GM21360 (cell line): ENCODE measurements around the gene SLC24A4.

ENCODE experiments used
- ATAC-seq: cut with Tn5 transposase; IDR thresholded peaks from one replicate; pipeline ENCODE4 v1.9.1; 2021; ENCODE audit warnings: mild to moderate bottlenecking, moderate library complexity; ENCODE audit not compliant: unreplicated experiment

Gene SLC24A4

DNA sequence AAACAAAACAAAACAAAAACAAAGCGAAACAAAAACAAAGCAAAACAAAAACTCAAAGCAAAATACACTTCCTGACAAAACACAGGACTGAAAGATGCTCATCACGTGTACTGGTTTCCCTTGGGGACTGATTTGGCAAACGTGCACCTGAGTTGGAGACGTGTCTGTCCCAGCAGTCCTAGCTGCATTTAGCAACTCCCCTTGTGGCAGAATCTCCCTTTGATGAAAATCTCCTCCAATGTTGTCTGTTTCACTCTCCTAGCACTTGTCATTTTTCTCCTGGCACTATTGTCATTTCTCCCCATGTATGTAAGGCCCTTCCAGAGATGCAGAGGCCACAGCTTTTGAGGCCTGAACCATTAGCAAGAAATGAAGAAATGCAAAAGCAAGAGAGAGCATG, 6.8 kb upstream of the SLC24A4 start:
- no peak for ATAC-seq

DNA sequence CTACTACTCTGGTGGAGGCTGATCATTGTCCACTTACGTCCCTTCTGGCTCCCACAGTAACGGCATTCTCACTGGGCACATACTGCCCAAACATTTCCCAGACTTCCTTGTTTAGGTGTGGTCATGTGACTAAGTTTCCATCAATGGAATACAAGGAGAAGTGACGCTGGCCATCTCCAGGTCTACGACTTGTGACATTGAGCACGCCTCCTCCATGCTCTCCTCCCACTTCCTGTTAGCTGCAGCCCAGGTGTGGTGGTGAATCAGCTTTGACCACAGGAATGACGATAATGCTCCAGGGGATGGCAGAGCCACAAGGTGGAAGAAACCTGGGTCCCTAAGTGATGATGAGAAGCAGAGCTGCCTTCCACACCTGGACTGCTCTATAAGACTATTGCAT, 6.0 kb upstream of the SLC24A4 start:
- no peak for ATAC-seq

DNA sequence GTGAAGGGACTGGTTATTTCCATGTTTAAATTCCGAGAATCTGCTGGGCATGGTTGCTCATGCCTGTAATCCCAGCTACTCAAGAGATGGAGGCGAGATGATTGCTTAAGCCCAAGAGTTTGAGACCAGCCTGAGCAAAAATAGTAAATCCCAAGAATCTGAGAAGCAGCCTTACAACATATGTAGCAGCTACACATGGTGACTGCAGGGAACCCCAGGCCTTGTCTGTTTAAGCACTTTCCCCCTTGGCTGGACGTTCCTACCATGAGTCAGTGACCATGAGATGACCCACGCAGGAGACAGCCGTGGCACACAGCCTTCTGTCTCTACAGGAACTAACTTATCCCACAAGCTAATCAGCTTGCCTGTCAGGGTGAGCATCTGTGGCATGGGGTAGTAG, 5.5 kb upstream of the SLC24A4 start:
- ATAC-seq: no peak

GRCh38 chr14:92321701-92322100, 1.3 kb upstream of the SLC24A4 start:
- no peak for ATAC-seq

DNA sequence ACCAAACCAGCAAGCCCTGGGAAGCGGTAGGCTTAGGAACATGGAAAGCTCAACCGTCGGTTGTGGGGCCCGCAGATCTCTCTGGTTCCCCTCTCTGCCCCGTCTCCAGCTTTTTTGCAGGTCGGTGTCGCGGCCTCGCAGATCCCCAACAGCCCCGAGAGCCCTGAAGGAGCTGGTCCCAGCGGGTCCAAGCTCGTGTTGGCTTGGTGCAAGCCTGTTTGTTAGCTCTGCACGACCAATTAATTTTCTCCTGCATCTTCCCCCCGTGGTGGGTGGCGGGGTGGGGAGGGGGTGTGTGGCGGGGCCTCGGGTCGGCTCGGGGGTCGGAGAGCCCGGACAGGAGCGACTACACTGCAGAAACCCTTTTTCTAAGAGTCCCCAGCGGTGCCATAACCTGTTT, 449 bp upstream of the SLC24A4 start:
- ATAC-seq: no peak

- ATAC-seq: no peak
Measured at GRCh38 chr14:92323916-92324818, 1.2 kb downstream of the SLC24A4 start.

DNA sequence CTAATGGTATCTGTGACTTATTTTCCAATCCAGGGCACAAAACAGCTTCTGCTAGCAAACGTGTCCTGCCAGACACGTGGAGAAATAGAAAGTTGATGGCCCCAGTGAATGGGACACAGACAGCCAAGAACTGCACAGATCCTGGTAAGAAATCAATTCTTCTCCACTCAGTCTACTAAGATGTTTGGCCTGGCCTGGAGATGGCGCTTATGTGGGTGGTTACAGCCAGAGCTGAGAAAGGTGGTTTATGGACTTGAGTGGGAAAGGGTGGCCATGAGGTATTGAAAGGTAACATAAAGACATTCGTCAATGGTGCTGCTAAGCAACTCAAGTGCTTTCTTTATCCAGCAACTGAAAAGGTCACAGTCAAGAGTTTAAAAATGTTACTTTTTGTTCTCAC, 2.9 kb downstream of the SLC24A4 start:
- no peak for ATAC-seq

DNA sequence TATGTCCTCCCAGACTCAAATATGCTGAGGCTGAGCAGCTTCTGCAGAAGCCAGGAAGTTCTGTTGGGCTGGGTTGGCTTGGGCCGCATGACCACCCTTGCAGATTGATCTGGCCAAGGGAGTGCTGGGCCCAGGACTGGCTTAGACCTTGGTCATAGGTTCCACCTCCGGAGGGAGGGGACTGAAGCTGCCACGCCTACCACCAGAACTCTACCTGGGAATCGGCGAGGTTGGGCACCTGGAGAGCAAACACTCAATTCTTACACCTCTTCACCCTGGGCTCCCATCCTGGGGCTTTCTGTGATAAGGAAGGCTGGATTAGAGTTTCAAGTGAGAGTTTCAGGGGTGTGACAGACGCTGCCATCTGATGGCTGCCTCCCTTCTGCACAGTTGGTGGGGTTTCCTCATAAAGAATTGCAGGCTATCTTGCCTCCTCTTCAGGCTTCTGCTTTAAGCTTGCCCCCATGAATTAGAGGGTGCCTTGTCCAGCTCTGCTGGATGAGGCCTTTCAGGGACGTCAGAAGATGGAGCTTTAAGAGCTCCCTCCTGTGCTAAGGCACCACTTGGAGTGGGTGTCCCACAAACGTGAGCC, 5.8 kb downstream of the SLC24A4 start:
- ATAC-seq: no peak

GRCh38 chr14:92334050-92334449, 11.1 kb downstream of the SLC24A4 start:
- ATAC-seq: no peak

GRCh38 chr14:92336363-92336762, 13.4 kb downstream of the SLC24A4 start:
- ATAC-seq: no peak

DNA sequence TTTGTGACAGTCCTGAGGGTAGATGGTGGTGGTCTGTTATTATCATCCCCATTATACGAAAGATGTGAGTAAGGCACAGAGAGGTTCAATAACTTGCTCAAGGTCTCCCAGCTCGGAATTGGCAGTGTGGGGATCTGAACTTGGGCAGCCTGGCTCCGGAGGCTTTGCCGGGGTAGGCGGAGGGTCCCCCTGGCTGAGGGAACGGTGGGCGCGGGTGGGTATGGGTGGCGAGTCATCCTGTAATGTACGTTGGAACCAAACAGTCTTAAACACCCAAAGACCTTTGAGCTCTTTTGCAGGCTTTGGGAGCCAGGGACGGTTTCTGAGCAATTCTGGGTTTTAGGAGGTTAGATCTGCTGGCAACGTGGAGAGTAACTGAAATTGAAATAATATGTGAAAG, 16.5 kb downstream of the SLC24A4 start:
- no peak for ATAC-seq

GRCh38 chr14:92340071-92340470, 17.1 kb downstream of the SLC24A4 start:
- no peak for ATAC-seq

DNA sequence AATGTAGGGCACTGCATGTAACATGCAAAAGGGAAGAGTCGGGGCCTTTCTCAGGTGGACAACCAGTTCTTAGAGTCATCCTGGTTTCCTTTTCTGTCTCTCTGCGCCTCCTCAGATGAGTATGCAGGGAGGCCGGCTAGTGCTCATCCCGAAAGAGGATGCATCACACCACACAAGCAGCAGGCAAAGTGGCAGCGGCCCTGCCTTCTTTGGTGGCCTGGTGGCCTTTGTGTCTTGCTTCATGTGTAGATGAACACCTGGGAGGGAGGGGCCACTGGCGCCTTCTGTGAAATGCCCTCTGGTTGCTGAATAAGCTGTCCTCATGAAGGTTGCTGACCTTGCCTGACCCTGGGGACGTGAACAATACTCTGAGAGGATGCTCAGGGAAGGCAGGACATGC, 18.0 kb downstream of the SLC24A4 start:
- no peak for ATAC-seq

DNA sequence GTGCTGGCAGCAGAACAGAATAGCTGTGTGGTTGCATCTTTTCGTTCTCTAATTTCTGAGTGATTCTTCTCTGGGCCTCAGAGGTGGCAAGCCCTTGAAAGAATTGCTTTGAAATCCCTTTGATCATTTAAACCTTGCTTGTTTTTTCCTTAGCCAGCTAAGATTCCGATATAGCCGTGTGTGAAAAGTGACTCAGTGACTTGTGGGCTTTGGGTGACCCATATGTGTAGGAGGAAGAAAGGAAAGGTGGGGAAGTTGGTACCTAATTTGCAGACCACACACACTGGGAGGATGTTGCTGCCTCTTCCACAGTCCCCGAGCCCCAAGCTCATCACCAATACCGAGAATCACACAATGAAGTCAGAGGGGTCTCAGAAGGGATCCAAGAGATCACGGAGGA, 18.8 kb downstream of the SLC24A4 start:
- no peak for ATAC-seq

DNA sequence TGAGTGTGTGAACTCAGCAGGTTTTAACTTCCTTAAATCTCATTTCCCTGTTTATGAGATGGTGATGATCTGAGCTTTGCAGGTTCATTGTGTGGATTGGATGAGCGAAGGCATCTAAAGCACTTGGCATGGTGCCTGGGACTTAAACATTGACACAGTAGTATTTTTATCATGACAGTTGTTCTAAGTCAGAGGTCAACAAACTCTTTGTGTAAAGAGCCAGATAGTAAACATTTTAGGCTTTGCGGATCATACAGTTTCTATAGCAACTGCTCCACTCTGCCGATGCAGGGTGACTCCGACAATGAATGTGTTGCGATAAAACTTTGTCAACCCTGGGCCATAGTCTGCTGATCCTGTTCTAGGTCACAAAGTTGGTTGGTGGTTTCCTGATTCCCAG, 25.2 kb downstream of the SLC24A4 start:
- no peak for ATAC-seq

DNA sequence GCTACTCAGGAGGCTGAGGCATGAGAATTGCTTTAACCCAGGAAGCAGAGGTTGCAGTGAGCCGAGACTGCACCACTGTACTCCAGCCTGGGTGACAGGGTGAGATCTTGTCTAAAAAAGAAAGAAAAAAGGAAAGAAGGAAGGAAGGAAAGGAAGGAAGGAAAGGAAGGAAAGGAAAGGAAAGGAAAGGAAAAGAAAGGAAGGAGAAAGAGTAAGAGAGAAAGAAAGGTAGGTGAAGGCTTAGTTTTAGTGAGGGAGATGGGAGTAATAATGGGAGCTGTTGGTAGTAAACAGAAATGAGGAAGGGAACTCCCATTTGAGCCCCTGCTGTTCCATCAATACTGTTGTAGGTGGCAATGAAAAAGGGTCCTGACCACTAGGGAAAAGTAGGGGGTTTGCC, 28.8 kb downstream of the SLC24A4 start:
- no peak for ATAC-seq

DNA sequence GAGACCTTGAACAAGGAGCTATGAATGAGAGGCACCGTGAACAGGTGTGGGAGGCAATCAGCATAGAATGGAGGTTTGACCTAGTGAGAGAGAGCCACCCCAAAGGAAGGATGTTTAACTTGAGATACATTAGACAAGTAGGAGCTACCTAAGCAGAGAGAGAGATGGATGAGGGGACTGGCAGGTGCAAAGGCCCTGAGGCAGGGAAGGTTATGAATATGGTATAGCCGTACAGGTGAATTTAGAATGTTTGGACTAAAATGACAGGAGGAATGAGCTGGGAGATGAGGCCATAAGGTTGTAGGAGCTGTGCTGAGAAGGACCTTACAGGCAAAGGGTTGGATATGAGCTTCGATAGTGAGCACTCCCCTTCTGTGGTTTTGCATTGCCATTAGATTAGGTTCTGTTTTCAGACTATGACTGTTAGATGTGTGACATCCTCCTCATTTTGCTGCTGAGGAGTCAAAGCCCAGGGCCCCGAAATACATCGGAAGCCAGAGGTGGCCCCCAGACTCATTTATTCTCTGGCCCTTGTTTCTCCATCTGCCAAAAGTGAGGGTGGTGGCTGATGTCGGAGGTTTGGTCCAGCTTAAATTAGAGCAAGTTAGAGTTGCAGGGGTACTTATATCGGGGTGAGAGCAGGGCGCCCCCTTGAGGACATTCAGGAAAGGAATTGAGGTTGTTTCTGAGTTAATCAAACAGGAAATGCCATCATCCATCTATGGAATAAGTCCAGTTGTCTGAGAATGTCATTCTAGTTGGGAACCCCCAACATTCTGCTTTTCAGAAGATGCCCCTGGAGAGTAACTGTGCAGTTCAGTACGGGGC, 29.4 kb downstream of the SLC24A4 start:
- no peak for ATAC-seq

DNA sequence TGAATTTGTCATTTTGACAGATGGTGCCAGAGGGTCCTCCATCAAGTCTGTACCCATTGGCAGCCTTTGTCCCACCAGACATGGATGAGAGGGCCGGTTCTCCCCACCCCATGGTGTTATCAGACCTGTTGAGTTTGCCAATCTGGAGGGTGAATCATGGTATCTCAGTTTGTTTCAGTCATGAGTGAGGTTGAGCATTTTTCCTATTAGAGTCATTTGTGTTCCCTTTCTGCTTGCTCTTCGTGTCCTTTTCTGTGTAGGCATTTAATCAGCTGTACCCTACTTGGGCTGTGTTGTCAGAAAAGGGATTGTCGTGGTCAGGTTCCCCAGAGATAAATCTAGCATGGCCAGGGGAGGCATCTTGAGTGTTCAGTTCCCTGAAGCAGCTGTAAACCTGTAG, 30.5 kb downstream of the SLC24A4 start:
- ATAC-seq: no peak

GRCh38 chr14:92356677-92357076, 33.7 kb downstream of the SLC24A4 start:
- no peak for ATAC-seq

- no peak for ATAC-seq
Measured at GRCh38 chr14:92360651-92361370, 37.8 kb downstream of the SLC24A4 start.

DNA sequence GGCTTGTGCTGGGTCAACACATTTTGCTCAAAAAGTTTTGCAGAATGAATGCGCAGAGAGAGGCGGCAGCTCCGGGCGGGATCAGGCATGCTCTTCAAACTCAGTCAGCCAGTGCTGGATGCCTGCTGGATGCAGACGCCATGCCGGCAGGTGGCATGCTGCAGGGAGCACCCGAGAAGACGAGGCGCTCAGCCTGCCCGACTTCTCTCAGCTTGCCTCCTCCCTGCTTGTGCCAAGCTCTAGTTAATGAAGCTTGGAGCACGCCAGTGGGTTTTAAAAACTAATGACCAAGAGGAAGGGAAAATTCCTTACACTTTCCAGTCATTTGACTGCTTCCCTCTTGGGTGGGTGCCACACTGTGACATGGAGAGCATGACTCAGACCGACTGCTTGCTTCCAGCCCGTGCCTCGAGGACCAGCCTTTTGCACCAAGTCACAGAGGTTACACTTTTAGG, 39.8 kb downstream of the SLC24A4 start:
- no peak for ATAC-seq
